Brain pericyte (primary cell): ENCODE measurements around the gene LAMA3.
"Not testable (repeated sequence)": the region's sequence is repeated elsewhere in the genome, so short reads cannot be mapped to it uniquely, and the experiment has no call there.

Experiments used
- DNase-seq: peaks from one replicate; pipeline ENCODE4 v3.0.0-alpha.2; 2012; ENCODE audit warnings: low read depth, low spot score

The LAMA3 gene

DNA sequence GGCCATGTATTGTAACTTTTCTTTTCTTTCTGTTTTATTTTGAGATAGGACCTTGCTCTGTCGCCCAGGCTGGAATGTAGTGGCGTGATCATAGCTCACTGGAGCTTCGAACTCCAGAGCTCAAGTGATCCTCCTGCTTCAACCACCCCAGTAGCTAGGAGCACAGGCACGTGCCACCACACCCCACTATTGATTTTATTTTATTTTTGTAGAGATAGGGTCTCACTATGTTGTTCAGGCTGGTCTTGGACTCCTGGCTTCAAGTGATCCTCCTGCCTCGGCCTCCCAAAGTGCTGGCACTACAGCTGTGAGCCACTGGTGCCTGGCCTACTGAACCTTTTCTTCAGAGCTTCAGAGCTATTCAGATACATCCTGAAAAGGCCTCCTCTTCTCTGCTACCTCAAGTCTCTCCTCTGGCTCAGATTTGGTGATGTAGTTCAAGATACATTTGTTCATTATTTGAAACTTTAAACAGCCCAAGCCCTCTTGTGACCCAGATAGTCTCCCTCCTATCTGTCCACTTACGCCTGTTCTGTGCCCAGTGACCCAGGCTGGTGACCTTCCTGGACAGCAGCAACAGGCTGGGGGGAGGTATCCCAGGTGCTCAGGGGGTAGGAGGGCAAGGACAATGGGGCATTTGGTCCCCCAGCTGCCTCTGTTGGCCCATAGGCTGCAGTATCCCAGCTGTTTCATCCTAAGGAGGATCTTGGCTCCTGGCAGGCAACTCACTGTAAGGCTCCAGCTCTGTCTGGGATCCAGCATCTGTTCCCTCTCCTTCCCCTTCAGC, 38.6 kb downstream of the LAMA3 start:
- DNase-seq = no peak

DNA sequence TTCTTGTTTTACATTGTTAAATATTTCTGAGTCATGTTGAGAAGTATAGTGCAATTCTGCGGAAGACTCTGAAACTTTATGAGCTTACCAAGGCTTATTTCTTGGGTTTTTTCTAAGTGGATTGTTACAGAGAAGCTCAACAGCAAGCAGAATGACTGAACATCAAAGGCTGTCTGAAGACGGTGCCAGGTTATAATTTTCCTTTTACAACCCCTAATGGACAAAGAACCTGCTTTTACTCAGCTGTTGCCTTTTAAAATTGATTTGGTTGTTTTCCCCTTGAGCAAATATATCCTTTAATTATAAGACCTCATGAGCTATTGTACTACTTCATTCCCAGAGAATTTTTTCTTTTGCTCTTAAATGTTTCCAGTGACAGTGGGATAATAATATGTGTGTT, 41.6 kb downstream of the LAMA3 start:
- DNase-seq = no peak

DNA sequence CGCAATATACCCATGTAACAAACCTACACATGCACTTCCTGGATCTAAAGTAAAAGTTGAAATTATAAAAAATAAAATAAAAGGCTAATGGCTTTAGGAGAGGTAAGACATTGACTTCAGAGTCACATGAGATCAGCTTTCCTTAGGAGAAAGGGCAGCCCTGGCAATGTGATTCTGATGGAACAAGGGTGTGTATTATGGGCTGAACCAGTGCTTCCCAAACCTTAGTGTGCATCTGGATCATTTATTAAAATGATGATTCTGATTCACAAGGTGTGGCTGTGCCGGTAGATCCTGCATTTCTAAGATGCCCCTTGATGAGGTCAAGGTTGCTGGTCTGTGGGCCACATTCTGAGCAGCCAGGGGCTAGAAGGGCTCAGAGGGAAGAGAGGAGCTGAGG, 42.6 kb downstream of the LAMA3 start:
- DNase-seq = no peak

DNA sequence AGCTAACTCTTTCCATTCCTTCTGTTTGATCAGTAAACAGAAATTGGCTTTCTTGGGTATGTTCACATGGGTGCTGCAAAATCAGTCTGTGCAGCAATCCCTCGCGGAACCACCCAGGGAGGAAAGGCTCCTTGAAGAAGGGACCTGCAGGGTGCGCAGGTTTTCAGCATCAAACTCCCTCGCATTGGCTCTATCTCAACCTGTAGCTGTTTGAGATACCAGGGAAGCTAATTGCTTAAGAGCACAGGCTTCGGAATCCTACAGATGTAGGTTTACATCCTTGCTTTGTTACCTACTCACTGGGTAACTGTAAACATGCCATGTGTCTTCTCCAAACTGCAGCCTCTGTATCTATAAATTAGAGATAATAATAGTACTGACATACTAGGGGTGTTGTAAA, 43.2 kb downstream of the LAMA3 start:
- no peak for DNase-seq

DNA sequence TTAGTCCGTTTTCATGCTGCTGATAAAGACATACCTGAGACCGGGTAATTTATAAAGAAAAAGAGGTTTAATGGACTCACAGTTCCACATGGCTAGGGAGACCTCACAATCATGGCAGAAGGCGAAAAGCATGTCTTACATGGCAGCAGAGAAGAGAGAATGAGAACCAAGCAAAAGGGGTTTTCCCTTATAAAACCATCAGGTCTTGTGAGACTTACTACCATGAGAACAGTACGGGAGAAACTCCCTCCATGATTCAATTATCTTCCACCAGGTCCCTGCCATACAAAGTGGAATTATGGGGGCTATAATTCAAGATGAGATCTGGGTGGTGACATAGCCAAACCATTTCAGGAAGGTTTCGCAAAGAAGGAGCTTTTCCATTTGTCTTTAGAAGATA, 44.0 kb downstream of the LAMA3 start:
- DNase-seq = not testable (repeated sequence)

DNA sequence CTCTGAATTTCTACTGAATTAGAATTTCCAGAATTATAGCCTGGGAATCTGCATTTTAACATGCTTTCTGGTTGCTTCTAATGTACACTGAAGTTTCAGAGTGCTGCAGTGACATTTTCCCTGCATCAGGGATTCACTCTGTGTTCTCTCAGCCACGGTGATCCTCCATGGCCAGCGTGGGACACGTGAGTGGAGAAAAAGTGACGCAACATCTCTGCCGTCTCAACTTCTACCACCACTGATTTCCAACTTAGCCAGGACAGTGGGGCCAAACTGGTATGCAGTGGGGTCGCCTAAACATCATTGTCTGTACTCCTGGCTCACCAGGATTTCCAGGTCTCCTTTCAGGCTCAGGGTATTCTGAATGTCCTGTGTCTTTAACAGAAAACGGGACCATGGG, 44.6 kb downstream of the LAMA3 start:
- no peak for DNase-seq

DNA sequence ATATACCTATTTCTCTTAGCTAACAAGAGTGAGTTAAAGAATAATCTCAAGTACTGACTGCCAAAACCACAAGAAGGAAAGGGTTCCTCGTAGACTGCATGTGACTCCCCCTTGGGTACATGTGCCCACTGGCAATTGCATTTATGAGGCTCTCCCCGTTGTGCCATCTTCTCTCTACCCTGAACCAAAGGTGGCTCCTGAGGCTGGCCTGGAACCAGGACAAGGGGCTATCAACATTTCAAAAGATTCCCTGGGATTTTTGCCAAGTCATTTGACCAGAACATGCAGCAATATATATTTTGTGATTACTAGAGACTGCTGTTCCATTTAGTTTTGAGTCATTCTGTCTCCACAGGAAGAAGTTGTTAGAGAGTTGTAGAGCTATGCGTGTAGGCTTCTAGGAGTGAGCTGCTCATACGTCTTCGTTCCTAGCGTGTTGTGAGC, 45.8 kb downstream of the LAMA3 start:
- no peak for DNase-seq

DNA sequence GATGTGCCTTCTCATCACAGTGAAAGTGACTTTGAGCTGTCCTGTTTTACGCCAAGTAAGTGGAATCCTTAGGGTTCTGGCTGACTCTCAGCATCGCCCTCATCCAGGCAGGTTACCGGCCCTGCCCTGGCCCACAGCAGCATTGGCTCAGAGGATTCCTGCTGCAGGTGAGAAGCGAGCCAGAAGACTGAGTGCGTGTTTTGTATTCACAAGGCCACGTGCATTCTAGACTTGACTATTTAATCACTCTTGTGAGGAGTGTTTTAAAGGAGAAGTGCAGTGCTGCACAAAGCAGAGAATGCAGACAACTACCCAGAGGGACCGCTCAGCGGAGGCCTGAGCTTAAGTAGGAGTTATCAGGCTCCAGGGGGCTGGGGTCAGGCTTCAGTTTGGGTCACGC, 48.3 kb downstream of the LAMA3 start:
- no peak for DNase-seq

DNA sequence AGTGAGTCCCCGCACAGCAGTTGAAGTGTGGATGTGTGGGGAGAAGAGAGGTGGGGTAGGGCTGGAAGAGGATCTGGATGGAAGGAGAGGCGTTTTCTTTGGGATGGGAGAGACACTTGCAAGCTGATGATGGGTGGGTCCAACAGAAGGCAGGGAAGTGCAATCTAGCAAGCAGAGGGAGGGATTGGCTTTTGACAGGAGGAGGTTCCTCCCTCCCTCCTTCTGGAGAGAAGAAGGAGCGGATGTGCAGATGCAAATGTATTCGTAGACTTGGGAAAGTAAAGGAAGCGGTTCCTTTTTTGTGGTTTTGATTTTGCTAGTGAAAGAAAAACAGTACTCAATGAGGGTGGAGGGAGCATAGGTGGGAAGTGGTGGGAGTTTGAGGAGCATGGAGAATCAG, 48.9 kb downstream of the LAMA3 start:
- DNase-seq = no peak

DNA sequence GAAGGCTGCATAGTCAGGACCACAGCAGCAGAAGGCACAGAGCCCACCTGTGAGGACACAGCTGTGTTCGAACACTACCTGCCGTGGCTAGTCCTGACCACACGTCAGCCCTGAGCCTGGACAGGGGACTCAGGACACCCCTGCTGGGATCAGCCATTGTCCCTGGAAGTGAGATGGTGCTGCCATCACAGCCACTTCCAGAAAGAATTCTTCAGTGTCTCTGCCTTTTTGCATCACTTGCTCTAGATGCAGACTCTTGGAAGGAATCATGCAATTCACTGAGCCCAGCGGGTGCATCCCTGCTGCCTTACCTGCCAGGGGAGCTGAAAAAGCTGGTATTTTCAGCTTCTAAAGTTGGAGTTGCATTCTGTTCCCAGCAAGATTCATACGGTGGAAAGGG, 49.3 kb downstream of the LAMA3 start:
- no peak for DNase-seq

DNA sequence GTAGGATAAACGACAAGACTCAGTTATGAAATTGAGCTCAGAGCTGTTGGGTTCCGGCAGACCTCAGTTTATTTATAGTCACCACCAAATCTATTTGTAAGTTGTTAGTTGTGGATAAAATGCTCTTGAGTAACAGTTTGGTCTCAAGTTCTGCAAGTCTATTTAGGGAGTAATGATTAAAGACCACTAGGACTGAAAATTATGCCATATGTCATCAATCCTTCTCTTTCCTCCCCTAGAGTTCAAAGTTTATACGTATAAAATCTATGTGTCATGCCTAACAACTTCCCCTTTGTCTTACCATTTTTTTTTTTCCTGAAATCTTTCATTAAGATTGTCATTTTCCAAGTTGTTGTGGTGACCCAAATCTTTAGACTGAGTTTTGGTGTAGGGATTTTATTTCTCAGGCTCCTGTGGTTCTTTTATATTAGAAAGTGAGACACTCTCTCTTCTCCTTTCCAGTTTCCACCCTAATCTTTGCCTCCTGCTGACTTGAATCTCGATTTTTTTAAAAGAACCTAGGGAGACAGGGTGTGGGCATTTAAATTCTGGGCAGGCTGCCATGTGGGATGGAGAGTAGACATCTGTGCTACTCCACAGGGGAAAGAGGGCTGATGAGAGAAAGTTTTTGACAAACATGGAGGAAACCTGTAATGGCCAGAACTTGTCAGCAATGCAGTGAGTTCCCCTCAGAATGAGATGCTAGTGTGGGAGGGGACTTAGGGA, 51.0 kb downstream of the LAMA3 start:
- no peak for DNase-seq

DNA sequence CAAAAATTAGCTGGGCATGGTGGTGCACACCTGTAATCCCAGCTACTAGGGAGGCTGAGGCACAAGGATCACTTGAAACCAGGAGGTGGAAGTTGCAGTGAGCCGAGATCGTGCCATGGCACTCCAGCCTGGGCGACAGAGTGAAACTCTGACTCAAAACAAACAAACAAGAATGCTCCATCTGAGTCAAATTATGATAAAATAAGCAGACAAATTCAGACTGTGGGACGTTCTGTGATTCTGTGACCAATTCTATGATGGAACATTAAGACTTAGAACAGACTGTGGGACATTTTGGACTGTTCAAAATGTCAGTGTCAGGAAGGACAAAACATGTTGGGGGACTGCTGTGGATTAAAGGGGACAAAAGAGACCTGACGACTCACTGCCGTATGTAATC, 52.7 kb downstream of the LAMA3 start:
- not testable (repeated sequence) for DNase-seq

DNA sequence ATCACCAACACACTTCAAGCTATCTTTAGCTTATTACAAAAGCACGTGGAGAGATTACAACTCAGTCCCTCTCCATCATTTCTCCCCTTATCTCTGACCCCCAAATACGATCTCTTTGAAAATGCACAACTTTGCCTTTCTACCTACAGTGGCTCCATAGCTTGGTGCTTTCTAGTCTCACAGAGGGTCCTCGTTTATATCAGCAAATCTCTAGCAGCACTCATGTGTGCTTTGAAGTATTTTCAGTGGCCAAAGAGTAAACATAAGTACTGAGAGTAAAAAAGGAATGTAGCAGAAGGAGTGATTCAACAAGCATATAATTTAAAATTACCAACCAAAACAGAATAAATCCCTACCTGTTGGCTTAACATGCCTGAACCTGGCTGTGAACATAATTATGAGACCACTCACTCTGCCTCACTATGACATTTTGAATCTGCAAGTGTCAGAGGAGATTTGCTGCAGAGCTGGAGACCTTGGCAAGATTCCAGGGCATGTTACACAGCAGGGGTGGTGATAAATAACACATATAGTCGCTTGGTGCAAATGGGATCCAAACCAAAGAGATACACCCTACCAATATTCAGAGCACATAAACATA, 54.6 kb downstream of the LAMA3 start:
- DNase-seq = no peak

DNA sequence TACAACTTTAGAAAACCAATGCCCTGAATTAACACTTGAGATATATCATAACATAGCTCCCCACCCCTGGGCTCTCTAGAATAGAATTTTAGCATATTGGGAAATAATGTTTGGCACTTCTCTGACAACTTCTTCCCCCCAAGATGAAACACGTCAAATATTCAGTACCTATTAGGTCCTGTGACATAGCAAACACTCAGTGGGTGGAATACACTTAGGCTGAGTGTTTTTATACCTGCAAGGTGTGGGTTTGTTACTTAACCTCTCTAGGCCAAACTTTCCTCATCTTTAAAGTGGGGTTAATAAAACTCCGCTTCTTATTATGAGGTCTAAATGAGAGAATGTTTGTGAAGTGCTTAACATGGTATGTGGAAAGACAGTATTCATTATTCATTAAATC, 56.1 kb downstream of the LAMA3 start:
- DNase-seq = no peak

DNA sequence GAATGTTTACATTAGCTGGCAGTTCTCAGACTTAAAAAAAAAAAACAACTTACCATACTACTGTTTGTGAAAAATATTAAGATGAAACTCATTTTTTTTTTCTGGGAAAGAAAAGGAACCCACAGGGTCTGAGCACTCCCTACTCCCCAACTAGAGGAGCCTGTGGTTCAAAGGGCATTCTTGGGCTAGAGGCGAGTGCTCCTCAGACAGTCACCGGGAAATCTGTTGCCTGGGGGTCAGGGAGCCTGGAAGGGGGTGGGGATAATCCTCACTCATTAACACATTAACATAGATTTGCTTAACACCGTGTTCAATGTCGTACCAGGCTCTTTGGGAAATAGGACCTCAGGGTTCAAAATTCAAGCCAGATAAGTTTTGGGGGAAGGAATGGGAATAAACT, 57.6 kb downstream of the LAMA3 start:
- no peak for DNase-seq

DNA sequence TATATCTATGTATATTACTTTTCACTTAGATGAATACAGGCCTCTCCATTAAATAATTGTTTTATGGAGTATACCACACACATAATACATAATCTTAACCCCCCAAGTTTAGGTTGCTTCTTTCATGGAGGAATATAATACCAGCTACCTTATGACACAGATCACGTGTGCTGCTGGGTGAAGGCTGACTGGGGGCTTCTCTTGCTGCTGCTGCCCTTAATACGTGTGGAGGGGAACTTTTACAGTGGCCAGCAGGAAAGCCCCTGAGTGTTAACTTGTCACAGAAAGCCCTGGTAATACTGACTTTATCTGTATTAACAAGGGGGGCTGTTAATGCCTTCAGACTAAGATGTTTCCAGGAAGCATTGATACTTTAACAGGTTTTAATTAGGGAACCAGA, 63.1 kb downstream of the LAMA3 start:
- no peak for DNase-seq

DNA sequence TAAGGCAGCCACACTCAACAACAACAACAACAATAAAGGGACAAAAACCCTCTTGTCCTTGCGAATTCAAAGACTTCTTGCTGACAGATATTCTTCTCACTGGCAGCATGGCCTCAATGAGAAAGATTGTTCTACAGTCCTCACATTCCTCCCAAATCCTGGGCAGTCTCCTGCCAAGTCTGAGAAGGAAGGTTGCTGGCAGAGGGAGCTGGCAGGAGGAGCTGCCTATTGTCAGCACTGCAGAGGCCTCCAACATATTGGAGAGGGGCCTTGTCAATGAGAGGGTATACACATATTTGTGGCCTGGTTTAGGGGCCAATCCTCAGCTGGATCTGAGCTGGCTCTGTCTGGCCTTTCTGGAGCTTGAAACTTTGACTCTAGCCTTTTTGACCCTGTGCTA, 63.5 kb downstream of the LAMA3 start:
- no peak for DNase-seq

DNA sequence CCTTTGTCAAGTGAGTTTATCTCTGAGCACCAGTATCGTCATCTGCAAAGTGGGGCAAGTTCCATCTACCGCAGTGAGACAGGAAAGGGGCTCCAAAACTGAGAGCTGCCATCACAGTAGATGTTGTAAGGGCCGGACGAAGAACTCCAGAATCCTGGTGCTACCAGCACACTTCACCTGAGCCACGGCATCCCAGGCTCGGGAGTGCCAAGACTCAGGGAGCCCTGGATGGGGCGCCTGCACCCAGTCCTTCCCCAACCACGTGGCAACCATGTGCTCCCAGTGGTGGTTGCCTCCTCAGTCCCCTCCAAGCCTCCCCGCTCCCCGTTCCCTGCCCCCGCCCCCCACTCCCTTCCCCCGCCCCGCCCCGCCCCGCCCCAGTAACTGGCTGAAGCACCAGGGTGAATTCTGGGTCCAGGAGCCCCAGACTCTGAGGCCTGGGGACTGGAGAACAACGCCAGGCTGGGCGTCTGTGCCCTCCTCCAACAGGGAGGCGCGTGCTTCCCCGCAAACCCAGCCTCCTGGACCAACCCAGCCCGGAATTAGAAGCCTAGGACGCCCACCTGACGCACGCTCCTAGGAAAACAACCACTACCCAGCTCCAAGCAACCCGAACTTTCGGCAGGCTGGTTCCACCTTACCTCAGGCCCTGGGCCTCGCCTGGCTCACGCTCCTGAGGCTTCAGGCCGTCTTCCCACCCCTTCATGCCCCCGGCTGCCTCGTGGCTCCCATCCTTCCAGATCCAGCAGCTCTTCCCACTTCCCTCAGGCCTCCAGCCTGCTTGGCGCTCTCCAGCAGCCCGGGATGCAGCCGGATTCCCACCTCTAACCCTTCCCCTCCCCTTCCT, 67.6 kb downstream of the LAMA3 start:
- no peak for DNase-seq

DNA sequence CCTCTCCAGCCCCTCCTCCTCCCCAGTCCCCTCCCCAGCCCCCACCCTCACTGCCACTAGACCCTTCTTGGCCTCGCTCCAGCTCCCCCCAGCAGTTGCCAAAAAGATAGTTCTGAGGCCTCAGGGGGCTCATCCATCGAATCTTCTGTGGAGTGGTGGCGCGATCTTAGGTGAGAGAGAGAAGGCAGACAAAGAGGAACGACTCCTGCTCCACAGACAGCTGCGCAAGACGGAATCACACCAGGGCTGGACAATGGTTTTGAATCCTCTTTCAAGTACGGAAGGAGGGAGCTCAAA, 68.1 kb downstream of the LAMA3 start:
- DNase-seq = no peak

DNA sequence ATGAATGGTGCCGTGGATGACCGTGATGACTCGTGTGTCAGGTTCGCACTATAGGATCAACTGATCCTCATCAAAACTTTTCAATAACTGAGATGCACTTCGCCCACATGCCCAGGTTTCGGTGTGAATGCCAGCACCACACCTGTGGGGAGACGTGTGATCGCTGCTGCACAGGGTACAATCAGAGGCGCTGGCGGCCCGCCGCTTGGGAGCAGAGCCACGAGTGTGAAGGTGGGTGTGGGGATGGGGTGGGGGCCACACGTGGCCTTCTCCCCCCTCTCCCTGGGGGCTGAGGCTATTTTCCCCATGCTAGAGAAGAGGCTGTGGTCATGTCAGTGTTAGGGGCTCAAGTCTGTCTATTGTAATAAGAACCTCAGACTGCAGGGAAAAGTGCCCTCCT, 69.0 kb downstream of the LAMA3 start:
- no peak for DNase-seq

DNA sequence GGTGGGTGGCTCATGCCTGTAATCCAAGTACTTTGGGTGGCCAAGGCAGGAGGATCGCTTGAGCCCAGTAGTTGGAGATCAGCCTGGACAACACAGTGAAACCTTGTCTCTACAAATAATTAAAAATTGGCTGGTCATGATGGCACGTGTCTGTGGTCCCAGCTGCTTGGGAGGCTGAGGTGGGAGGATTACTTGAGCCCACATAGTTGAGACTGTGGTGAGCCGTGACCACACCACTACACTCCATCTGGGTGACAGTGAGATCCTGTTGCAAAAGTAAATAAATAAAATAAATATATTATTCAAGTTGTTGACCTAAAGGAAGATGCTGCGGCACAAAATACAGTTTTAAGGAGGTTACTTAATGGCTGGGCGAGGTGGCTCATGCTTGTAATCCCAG, 72.7 kb downstream of the LAMA3 start:
- no peak for DNase-seq

DNA sequence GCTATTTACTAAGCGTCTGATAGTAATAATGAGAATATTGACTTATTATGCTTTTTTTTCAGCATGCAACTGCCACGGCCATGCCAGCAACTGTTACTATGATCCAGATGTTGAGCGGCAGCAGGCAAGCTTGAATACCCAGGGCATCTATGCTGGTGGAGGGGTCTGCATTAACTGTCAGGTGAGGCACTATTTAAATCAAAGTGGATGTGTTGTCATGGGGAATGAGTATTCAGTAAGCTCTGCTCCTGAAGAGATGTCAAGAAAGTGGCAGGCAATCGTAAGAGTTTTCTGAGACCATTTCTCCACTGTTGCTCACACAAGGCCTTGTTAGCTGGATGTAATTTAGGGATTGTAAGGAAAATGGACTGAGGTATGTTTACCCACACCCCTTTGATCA, 74.1 kb downstream of the LAMA3 start:
- DNase-seq = no peak
